CD14-positive monocyte (primary cell): ENCODE results near the gene ZNF436. TPM values are rescaled to one million over a fixed set of nuclear protein-coding genes. Genes with fewer than 3 reads are reported as not detected.
"Not testable (repeated sequence)": the region's sequence is repeated elsewhere in the genome, so short reads cannot be mapped to it uniquely, and the experiment has no call there.

Experiments
- DNase-seq, 3 donors: peaks; one replicate each; pipeline ENCODE4 v3.0.0-alpha.2; 2011 to 2022
- H2AFZ ChIP-seq: 2 replicates; pipeline ENCODE4 v1.6.0; 2012; ENCODE audit warnings: mild to moderate bottlenecking, low read depth, low read length, inconsistent platforms; ENCODE audit not compliant: insufficient read depth, poor library complexity, severe bottlenecking
- H3K27ac ChIP-seq, 2 donors: 1 replicate in 1 of 2; 2 replicates in 1 of 2; pipeline ENCODE4 v1.5.1; 2012 to 2013; ENCODE audit warnings: low read length in 2 of 2, control low read depth in 1 of 2, inconsistent platforms in 1 of 2, low read depth in 1 of 2, mild to moderate bottlenecking in 1 of 2
- H3K27me3 ChIP-seq, 2 donors: one replicate each; pipeline versions ENCODE4 v1.6.0 to v1.6.1; 2011 to 2013; ENCODE audit warnings: low read length in 2 of 2; ENCODE audit not compliant: control insufficient read depth in 2 of 2, insufficient read depth in 2 of 2
- H3K36me3 ChIP-seq, 2 donors: replicated peaks in 1 of 2; 1 replicate in 1 of 2; 2 replicates in 1 of 2; pipeline versions ENCODE4 v1.5.1 to v1.6.1; 2012 to 2013; ENCODE audit warnings: low read length in 2 of 2, control low read depth in 1 of 2, inconsistent platforms in 1 of 2, mild to moderate bottlenecking in 1 of 2; ENCODE audit not compliant: insufficient read depth in 2 of 2, control insufficient read depth in 1 of 2
- H3K4me1 ChIP-seq, 2 donors: 1 replicate in 1 of 2; 2 replicates in 1 of 2; pipeline versions ENCODE4 v1.5.1 to v1.6.1; 2012 to 2013; ENCODE audit warnings: low read length in 2 of 2, control low read depth in 1 of 2, inconsistent platforms in 1 of 2, mild to moderate bottlenecking in 1 of 2, moderate library complexity in 1 of 2; ENCODE audit not compliant: insufficient read depth in 2 of 2, control insufficient read depth in 1 of 2
- H3K4me2 ChIP-seq: replicated peaks from 2 replicates; pipeline ENCODE3; 2012; ENCODE audit warnings: low read length, moderate library complexity, mild to moderate bottlenecking; ENCODE audit not compliant: poor library complexity, severe bottlenecking; ENCODE audit errors: extremely low read depth
- H3K4me3 ChIP-seq, 3 experiments: fragments of 200-600 bp in 1 of 3; sonication (generic) in 1 of 3; replicated peaks in 1 of 3; 1 replicate in 2 of 3; 2 replicates in 1 of 3; pipeline ENCODE4 v1.5.1; 2011 to 2013; ENCODE audit warnings: low read length in 3 of 3, mild to moderate bottlenecking in 3 of 3, control low read depth in 2 of 3, low read depth in 2 of 3, inconsistent platforms in 1 of 3, moderate library complexity in 1 of 3
- H3K79me2 ChIP-seq: 2 replicates; pipeline ENCODE4 v1.6.0; 2012; ENCODE audit warnings: mild to moderate bottlenecking, control low read depth, inconsistent platforms, low read length, moderate library complexity; ENCODE audit not compliant: insufficient read depth
- H3K9ac ChIP-seq: 2 replicates; pipeline ENCODE4 v1.6.0; 2017; ENCODE audit warnings: low read length, mild to moderate bottlenecking; ENCODE audit not compliant: insufficient read depth, poor library complexity, severe bottlenecking
- H3K9me3 ChIP-seq, 2 donors: replicated peaks in 1 of 2; 1 replicate in 1 of 2; 2 replicates in 1 of 2; pipeline versions ENCODE4 v1.5.1 to v1.6.1; 2012 to 2013; ENCODE audit warnings: low read length in 2 of 2, control low read depth in 1 of 2; ENCODE audit not compliant: control insufficient read depth in 1 of 2, insufficient read depth in 1 of 2
- H4K20me1 ChIP-seq: 2 replicates; pipeline ENCODE4 v1.6.0; 2012; ENCODE audit warnings: mild to moderate bottlenecking, low read length, control low read depth, moderate library complexity; ENCODE audit not compliant: insufficient read depth
- H3K27ac Mint-ChIP-seq, 7 donors: one replicate each; pipeline ENCODE4 v1.8.0; 2020; ENCODE audit warnings: mild to moderate bottlenecking in 7 of 7, mixed read lengths in 7 of 7, moderate library complexity in 6 of 7, inconsistent platforms in 2 of 7
- H3K27me3 Mint-ChIP-seq, 3 donors: one replicate each; pipeline ENCODE4 v1.8.0; 2021 to 2022; ENCODE audit warnings: low read depth in 3 of 3, mild to moderate bottlenecking in 3 of 3, mixed read lengths in 3 of 3, moderate library complexity in 3 of 3, inconsistent platforms in 1 of 3
- H3K36me3 Mint-ChIP-seq, 2 donors: one replicate each; pipeline ENCODE4 v1.8.0; 2020; ENCODE audit warnings: mixed read lengths in 2 of 2, inconsistent platforms in 1 of 2, mild to moderate bottlenecking in 1 of 2
- H3K4me1 Mint-ChIP-seq: one replicate; pipeline ENCODE4 v1.8.0; 2020; ENCODE audit warnings: mild to moderate bottlenecking, mixed read lengths
- H3K4me3 Mint-ChIP-seq, 2 donors: one replicate each; pipeline ENCODE4 v1.8.0; 2020; ENCODE audit warnings: mild to moderate bottlenecking in 2 of 2, mixed read lengths in 2 of 2, moderate library complexity in 1 of 2
- H3K9me3 Mint-ChIP-seq, 7 donors: one replicate each; pipeline ENCODE4 v1.8.0; 2020 to 2022; ENCODE audit warnings: mixed read lengths in 7 of 7, mild to moderate bottlenecking in 6 of 7, moderate library complexity in 6 of 7, inconsistent platforms in 2 of 7
- CTCF ChIP-seq: fragments of 200-600 bp; IDR thresholded peaks from one replicate; pipeline ENCODE4 v1.8.0; 2022; ENCODE audit warnings: antibody characterized with exemption, mild to moderate bottlenecking
- WGBS: methylation state at CpG from one replicate; pipeline ENCODE4 v1.1.5; 2013; ENCODE audit warnings: missing lambda C conversion rate; ENCODE audit not compliant: insufficient coverage; 5-methylcytosine and 5-hydroxymethylcytosine counted together
- intact Hi-C, 2 donors: fragments of 100-400 bp; cut with micrococcal nuclease; formaldehyde crosslinking; loops; one replicate each; pipeline versions ENCODE4 v1.15.0 to v1.15.1; 2023
- polyA plus RNA-seq, 3 donors: library from polyadenylated mRNA; depleted of rRNA in 1 of 3; unstranded in 2 of 3; stranded (reverse) in 1 of 3; fragments of 300-500 nt in 2 of 3; fragments of >200 nt in 1 of 3; fragmentation: Illumina TruSeq in 2 of 3; gene quantifications; 1 replicate in 2 of 3; 2 replicates in 1 of 3; pipeline ENCODE4 v1.2.3, GENCODE V29; 2012 to 2021

Gene ZNF436
- polyA plus RNA-seq, 3 donors, result 1.4 to 2.4 (median 2.0) TPM

- no peak overlapping the region for H3K4me3 Mint-ChIP-seq
- peak overlapping the region in 4 of 7 donors; percentile 14 to 39 (median 26) for H3K27ac Mint-ChIP-seq
- DNase-seq, result no peak
- H3K27me3 ChIP-seq, result no peaks in the 10 kb centered on the region
- H2AFZ ChIP-seq, result no peak overlapping the region
- WGBS, result 100% methylated on average over 2 of the region's 2 CpGs
- no peak overlapping the region for H3K9ac ChIP-seq
- peaks cover 2% of the 10 kb centered on the region for H3K4me1 Mint-ChIP-seq
- peaks cover 54 to 79% of the 10 kb centered on the region in 2 donors for H3K36me3 ChIP-seq
- H3K4me3 ChIP-seq, result no peak overlapping the region
- H3K36me3 Mint-ChIP-seq, result peaks cover 57 to 80% of the 10 kb centered on the region in 2 donors
- H3K9me3 Mint-ChIP-seq, result no peaks in the 10 kb centered on the region
- H3K27ac ChIP-seq, result no peak overlapping the region
- no peaks in the 10 kb centered on the region for H3K9me3 ChIP-seq
- H3K27me3 Mint-ChIP-seq, result no peaks in the 10 kb centered on the region
- H3K4me1 ChIP-seq, result no peaks in the 10 kb centered on the region
- H3K79me2 ChIP-seq, result peaks cover 63% of the 10 kb centered on the region
- intact Hi-C loops, result no loop called here
- no peak overlapping the region for H3K4me2 ChIP-seq
- H4K20me1 ChIP-seq, result peaks cover 52% of the 10 kb centered on the region
- TF ChIP-seq CTCF, result no peak
Measured at GRCh38 chr1:23325393-23325792, 44.2 kb downstream of the ZNF436 start.

GRCh38 chr1:23322770-23323169 lies 46.9 kb downstream of the ZNF436 start:
- H3K79me2 ChIP-seq, result peaks cover 54% of the 10 kb centered on the region
- H3K4me2 ChIP-seq, result no peak overlapping the region
- H3K9me3 Mint-ChIP-seq, result no peaks in the 10 kb centered on the region
- H3K27ac Mint-ChIP-seq, result peak overlapping the region in 3 of 7 donors; percentile 30 to 61 (median 40)
- H4K20me1 ChIP-seq, result peaks cover 40% of the 10 kb centered on the region
- TF ChIP-seq CTCF, result no peak
- peaks cover 58 to 79% of the 10 kb centered on the region in 2 donors for H3K36me3 Mint-ChIP-seq
- H3K4me3 Mint-ChIP-seq, result no peak overlapping the region
- H3K4me1 Mint-ChIP-seq, result no peaks in the 10 kb centered on the region
- no peak for DNase-seq
- no peaks in the 10 kb centered on the region for H3K27me3 ChIP-seq
- H3K4me3 ChIP-seq, result no peak overlapping the region
- no peaks in the 10 kb centered on the region for H3K4me1 ChIP-seq
- no peak overlapping the region for H2AFZ ChIP-seq
- intact Hi-C loops, result no loop called here
- peaks cover 57 to 78% of the 10 kb centered on the region in 2 donors for H3K36me3 ChIP-seq
- no peak overlapping the region for H3K27ac ChIP-seq
- no CpG with 5 or more reads among the region's 1 CpG for WGBS
- H3K27me3 Mint-ChIP-seq, result no peaks in the 10 kb centered on the region
- no peak overlapping the region for H3K9ac ChIP-seq
- no peaks in the 10 kb centered on the region for H3K9me3 ChIP-seq

- H2AFZ ChIP-seq, H3K4me1 Mint-ChIP-seq, intact Hi-C loops, H3K9me3 Mint-ChIP-seq, H3K27me3 ChIP-seq, H3K9ac ChIP-seq, H3K9me3 ChIP-seq, H3K4me3 Mint-ChIP-seq, H3K4me1 ChIP-seq, H3K4me2 ChIP-seq, H3K27me3 Mint-ChIP-seq, H3K4me3 ChIP-seq, DNase-seq, H3K27ac ChIP-seq: not testable (repeated sequence)
- H3K36me3 Mint-ChIP-seq, result peaks cover 64 to 74% of the 10 kb centered on the region in 2 donors
- Histone ChIP-seq H3K79me2 (peaks cover 22% of the 10 kb centered on the region), H3K36me3 (peaks cover 81 to 99% of the 10 kb centered on the region in 2 donors), H4K20me1 (peaks cover 16% of the 10 kb centered on the region)
- peak overlapping the region in 1 of 7 donors; percentile 29 for H3K27ac Mint-ChIP-seq
- WGBS, result 100% methylated on average over 6 of the region's 7 CpGs
Measured at GRCh38 chr1:23310280-23310679, 59.4 kb downstream of the ZNF436 start.
